Measurements from ENCODE around the gene RNF34. TPM values are rescaled to one million over a fixed set of nuclear protein-coding genes. Genes with fewer than 3 reads are reported as not detected.

The RNF34 gene
- total RNA-seq, 1 experiment from 2014 or later: 54.1 TPM

DNA sequence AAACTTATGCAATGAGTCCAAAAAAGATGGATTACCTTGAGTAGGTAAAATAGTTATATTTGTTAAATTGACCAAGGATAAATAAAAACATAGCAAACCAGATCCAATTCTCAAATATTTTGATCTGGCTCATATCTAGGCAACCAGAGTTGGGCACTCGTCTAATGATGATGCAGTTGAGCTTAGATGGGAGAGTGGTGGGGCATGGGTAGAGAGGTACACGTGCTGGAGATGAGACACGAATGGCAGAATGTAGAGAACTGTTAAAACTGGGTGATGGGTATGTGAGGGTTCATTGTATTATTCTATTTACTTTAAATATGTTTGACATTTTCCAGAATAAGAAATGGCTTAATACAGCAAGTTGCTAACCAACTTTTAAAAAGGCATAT is 7.6 kb upstream of the RNF34 start:
- ChIA-PET POLR2A (no interaction called here), CTCF (no interaction called here)
- Mint-ChIP-seq H3K4me3 (ENCODE audit: unreplicated experiment) (no peak overlapping the region), H3K27ac (ENCODE audit: unreplicated experiment) (no peak overlapping the region), H3K9me3 (ENCODE audit: unreplicated experiment) (no peaks in the 10 kb centered on the region), H3K4me1 (ENCODE audit: low read depth, unreplicated experiment) (peaks cover 8% of the 10 kb centered on the region), H3K36me3 (ENCODE audit: insufficient read depth, unreplicated experiment) (no peaks in the 10 kb centered on the region), H3K27me3 (ENCODE audit: insufficient read depth, unreplicated experiment) (no peaks in the 10 kb centered on the region)
- TF ChIP-seq, protein P1, sequence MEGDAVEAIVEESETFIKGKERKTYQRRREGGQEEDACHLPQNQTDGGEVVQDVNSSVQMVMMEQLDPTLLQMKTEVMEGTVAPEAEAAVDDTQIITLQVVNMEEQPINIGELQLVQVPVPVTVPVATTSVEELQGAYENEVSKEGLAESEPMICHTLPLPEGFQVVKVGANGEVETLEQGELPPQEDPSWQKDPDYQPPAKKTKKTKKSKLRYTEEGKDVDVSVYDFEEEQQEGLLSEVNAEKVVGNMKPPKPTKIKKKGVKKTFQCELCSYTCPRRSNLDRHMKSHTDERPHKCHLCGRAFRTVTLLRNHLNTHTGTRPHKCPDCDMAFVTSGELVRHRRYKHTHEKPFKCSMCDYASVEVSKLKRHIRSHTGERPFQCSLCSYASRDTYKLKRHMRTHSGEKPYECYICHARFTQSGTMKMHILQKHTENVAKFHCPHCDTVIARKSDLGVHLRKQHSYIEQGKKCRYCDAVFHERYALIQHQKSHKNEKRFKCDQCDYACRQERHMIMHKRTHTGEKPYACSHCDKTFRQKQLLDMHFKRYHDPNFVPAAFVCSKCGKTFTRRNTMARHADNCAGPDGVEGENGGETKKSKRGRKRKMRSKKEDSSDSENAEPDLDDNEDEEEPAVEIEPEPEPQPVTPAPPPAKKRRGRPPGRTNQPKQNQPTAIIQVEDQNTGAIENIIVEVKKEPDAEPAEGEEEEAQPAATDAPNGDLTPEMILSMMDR (IDR thresholded peaks at IDR 0.05; ENCODE audit: insufficient read depth in 1 of 2, low read depth in 1 of 2, low read length in 1 of 2, severe bottlenecking in 1 of 2, unreplicated experiment in 1 of 2): no peak
- no TSS peak for BruUV-seq (replicated peaks)
- no peak for DNase-seq
- Histone ChIP-seq H3K4me1 (no peaks in the 10 kb centered on the region), H3K36me3 (ENCODE audit: control insufficient read depth, insufficient read depth, low read length) (no peaks in the 10 kb centered on the region), H3K4me3 (ENCODE audit: low read depth, low read length) (no peak overlapping the region), H3K9me3 (no peaks in the 10 kb centered on the region), H3K27me3 (replicated peaks; ENCODE audit: control insufficient read depth, insufficient read depth, low read length) (no peaks in the 10 kb centered on the region)
- intact Hi-C loops (cut with micrococcal nuclease; ENCODE audit: unreplicated experiment): no loop called here

GRCh38 chr12:121397521-121397920 is 2.4 kb upstream of the RNF34 start:
- Mint-ChIP-seq H3K4me1 (ENCODE audit: low read depth, unreplicated experiment) (peaks cover 13% of the 10 kb centered on the region), H3K4me3 (ENCODE audit: unreplicated experiment) (no peak overlapping the region), H3K9me3 (ENCODE audit: unreplicated experiment) (no peaks in the 10 kb centered on the region), H3K27me3 (ENCODE audit: insufficient read depth, unreplicated experiment) (no peaks in the 10 kb centered on the region), H3K27ac (ENCODE audit: unreplicated experiment) (no peak overlapping the region), H3K36me3 (ENCODE audit: insufficient read depth, unreplicated experiment) (peaks cover 13% of the 10 kb centered on the region)
- BruUV-seq (replicated peaks): no TSS peak
- H3K4me3 ChIP-seq (ENCODE audit: low read depth, low read length): no peak overlapping the region
- TF ChIP-seq, protein P1 (IDR thresholded peaks at IDR 0.05; ENCODE audit: insufficient read depth in 1 of 2, low read depth in 1 of 2, low read length in 1 of 2, severe bottlenecking in 1 of 2, unreplicated experiment in 1 of 2): no peak
- H3K27me3 ChIP-seq (replicated peaks; ENCODE audit: control insufficient read depth, insufficient read depth, low read length): no peaks in the 10 kb centered on the region
- intact Hi-C loops (cut with micrococcal nuclease; ENCODE audit: unreplicated experiment): no loop called here
- H3K36me3 ChIP-seq (ENCODE audit: control insufficient read depth, insufficient read depth, low read length): no peaks in the 10 kb centered on the region
- no peak for DNase-seq
- H3K9me3 ChIP-seq: no peaks in the 10 kb centered on the region
- no peaks in the 10 kb centered on the region for H3K4me1 ChIP-seq
- ChIA-PET CTCF (no interaction called here), POLR2A (no interaction called here)

DNA sequence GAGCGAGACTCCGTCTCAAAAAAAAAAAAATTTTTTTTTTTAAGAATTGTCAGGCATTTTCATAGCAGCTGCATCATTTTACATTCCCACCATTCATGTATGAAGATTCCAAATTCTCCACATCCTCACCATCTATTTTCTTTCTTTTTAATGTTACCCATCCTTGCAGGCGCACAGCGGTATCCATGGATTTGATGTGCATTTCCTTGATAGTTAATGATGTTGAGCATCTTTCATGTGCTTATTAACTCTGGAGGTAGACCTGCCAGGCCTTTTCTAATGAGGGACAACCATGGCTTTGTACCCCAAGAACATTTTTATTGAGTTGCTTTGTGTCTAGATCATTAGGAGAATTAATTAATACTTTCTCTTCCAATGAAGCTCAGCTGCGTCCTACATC is 1.6 kb upstream of the RNF34 start:
- DNase-seq: no peak
- Mint-ChIP-seq H3K27ac (ENCODE audit: unreplicated experiment) (no peak overlapping the region), H3K36me3 (ENCODE audit: insufficient read depth, unreplicated experiment) (peaks cover 20% of the 10 kb centered on the region), H3K9me3 (ENCODE audit: unreplicated experiment) (no peaks in the 10 kb centered on the region), H3K27me3 (ENCODE audit: insufficient read depth, unreplicated experiment) (no peaks in the 10 kb centered on the region), H3K4me3 (ENCODE audit: unreplicated experiment) (peak overlapping the region; percentile 90), H3K4me1 (ENCODE audit: low read depth, unreplicated experiment) (peaks cover 13% of the 10 kb centered on the region)
- CTCF ChIA-PET: no interaction called here
- TF ChIP-seq, protein P1 (IDR thresholded peaks at IDR 0.05; ENCODE audit: insufficient read depth in 1 of 2, low read depth in 1 of 2, low read length in 1 of 2, severe bottlenecking in 1 of 2, unreplicated experiment in 1 of 2): no peak
- Histone ChIP-seq H3K36me3 (ENCODE audit: control insufficient read depth, insufficient read depth, low read length) (no peaks in the 10 kb centered on the region), H3K27me3 (replicated peaks; ENCODE audit: control insufficient read depth, insufficient read depth, low read length) (no peaks in the 10 kb centered on the region), H3K9me3 (no peaks in the 10 kb centered on the region), H3K4me3 (ENCODE audit: low read depth, low read length) (no peak overlapping the region), H3K4me1 (no peaks in the 10 kb centered on the region)
- BruUV-seq (replicated peaks): no TSS peak
- intact Hi-C loops (cut with micrococcal nuclease; ENCODE audit: unreplicated experiment): no loop called here
- POLR2A ChIA-PET: interaction anchor here (2.9 kb wide), 1 partner anchor 47 kb away, joined by 41 read pairs; the partner anchor contains the start of gene ANAPC5
